GM12878 (cell line): Measurements from ENCODE around the gene SPAG16. TPM values are rescaled to one million over a fixed set of nuclear protein-coding genes. Genes with fewer than 3 reads are reported as not detected.

Source experiments
- ATAC-seq: fragments of 200-7000 bp; cut with Tn5 transposase; 3 replicates; pipeline ENCODE4 v1.9.1; 2020; ENCODE audit warnings: mild to moderate bottlenecking, moderate library complexity
- BruUV-seq: library from RNA; stranded (reverse); fragments of 400-500 nt; replicated peaks from 2 replicates; lab custom pipeline; 2021; lab: Mats Ljungman, UMichigan
- CTCF ChIA-PET: fragments of 300-600 bp; sonication (Branson Sonifier 250); formaldehyde crosslinking; extraction: SDS; loops from one replicate; lab custom pipeline; 2021; ENCODE audit warnings: inconsistent platforms; lab: Yijun Ruan, JAX
- POLR2A ChIA-PET: fragments of 350-600 bp; formaldehyde crosslinking; extraction: SDS; loops from one replicate; lab custom pipeline; 2021; ENCODE audit warnings: inconsistent platforms; lab: Charles Lee
- RAD21 ChIA-PET: fragments of 300-600 bp; sonication (Branson Sonifier 250); formaldehyde crosslinking; loops from one replicate; lab custom pipeline; 2023; ENCODE audit warnings: antibody characterized with exemption; ENCODE audit not compliant: unreplicated experiment; lab: Charles Lee
- SMC1A ChIA-PET: fragments of 300-600 bp; sonication (Branson Sonifier 250); formaldehyde crosslinking; loops from one replicate; lab custom pipeline; 2023; ENCODE audit not compliant: unreplicated experiment, uncharacterized antibody; lab: Charles Lee
- DNase-seq: peaks from one replicate; pipeline ENCODE4 v3.0.0-alpha.2; 2011; ENCODE audit warnings: low read depth, low spot score
- FAIRE-seq: peaks from 3 replicates; lab custom pipeline; 2011; peaks lifted over from hg19 to GRCh38; lab: Jason Lieb, UNC
- H2AFZ ChIP-seq: 2 replicates; pipeline ENCODE4 v1.6.0; 2011; ENCODE audit warnings: low read depth, low read length, control low read depth; ENCODE audit not compliant: control insufficient read depth
- H3K27ac ChIP-seq: 2 replicates; pipeline ENCODE4 v1.5.1; 2011; ENCODE audit warnings: control low read depth; ENCODE audit not compliant: control insufficient read depth, insufficient read depth
- H3K27me3 ChIP-seq, 2 experiments: replicated peaks in 1 of 2; 2 replicates each; pipeline versions ENCODE4 v1.6.0 to v1.6.1; 2011; ENCODE audit warnings: low read length in 1 of 2; ENCODE audit not compliant: control insufficient read depth in 2 of 2, insufficient read depth in 2 of 2
- H3K36me3 ChIP-seq, 2 experiments: 2 replicates each; pipeline ENCODE4 v1.5.1; 2011; ENCODE audit warnings: low read length in 1 of 2; ENCODE audit not compliant: control insufficient read depth in 2 of 2, insufficient read depth in 2 of 2
- H3K4me1 ChIP-seq: 2 replicates; pipeline ENCODE4 v1.6.1; 2011; ENCODE audit warnings: mild to moderate bottlenecking, low read length, moderate library complexity, mixed read lengths; ENCODE audit not compliant: control insufficient read depth, insufficient read depth
- H3K4me2 ChIP-seq: 2 replicates; pipeline ENCODE4 v1.6.0; 2011; ENCODE audit warnings: control low read depth; ENCODE audit not compliant: control insufficient read depth, insufficient read depth
- H3K4me3 ChIP-seq: fragments of 200-600 bp; sonication (generic); 2 replicates; pipeline ENCODE4 v1.5.1; 2016
- H3K79me2 ChIP-seq: 2 replicates; pipeline ENCODE4 v1.6.0; 2011; ENCODE audit warnings: low read length; ENCODE audit not compliant: control insufficient read depth, insufficient read depth
- H3K9ac ChIP-seq: 2 replicates; pipeline ENCODE4 v1.8.0; 2011; ENCODE audit warnings: low read length, control low read depth, mixed read lengths; ENCODE audit not compliant: control insufficient read depth, insufficient read depth
- H3K9me3 ChIP-seq: replicated peaks from 3 replicates; pipeline ENCODE4 v1.5.1; 2011; ENCODE audit warnings: mild to moderate bottlenecking, low read length; ENCODE audit not compliant: control insufficient read depth, insufficient read depth
- H4K20me1 ChIP-seq: 2 replicates; pipeline ENCODE4 v1.6.0; 2011; ENCODE audit not compliant: control insufficient read depth, insufficient read depth
- ATF3 ChIP-seq: IDR thresholded peaks from 2 replicates; pipeline ENCODE4 v1.6.1; 2011; ENCODE audit warnings: low read depth, mild to moderate bottlenecking, low read length, moderate library complexity, borderline replicate concordance; ENCODE audit errors: extremely low read depth
- ESRRA ChIP-seq: IDR thresholded peaks from 2 replicates; pipeline ENCODE4 v1.6.1; 2012; ENCODE audit warnings: mild to moderate bottlenecking, low read length, improper control_type of control experiment
- FOS ChIP-seq: IDR thresholded peaks from 3 replicates; pipeline ENCODE4 v1.6.1; 2011; ENCODE audit warnings: borderline replicate concordance; ENCODE audit not compliant: insufficient read length; ENCODE audit errors: extremely low read depth
- IRF3 ChIP-seq: fragments of 450-650 bp; IDR thresholded peaks from 2 replicates; pipeline ENCODE4 v1.6.1; 2014; ENCODE audit warnings: mild to moderate bottlenecking
- IRF5 ChIP-seq: fragments of 450-650 bp; IDR thresholded peaks from 2 replicates; pipeline ENCODE4 v1.6.1; 2017; ENCODE audit warnings: borderline replicate concordance
- PAX8 ChIP-seq: fragments of 450-650 bp; IDR thresholded peaks from 2 replicates; pipeline ENCODE4 v1.6.1; 2017; ENCODE audit warnings: mild to moderate bottlenecking, moderate library complexity
- RB1 ChIP-seq: fragments of 450-650 bp; formaldehyde crosslinking; IDR thresholded peaks from 2 replicates; pipeline ENCODE4 v1.6.1; 2017; ENCODE audit warnings: mild to moderate bottlenecking, borderline replicate concordance
- SPI1 ChIP-seq: IDR thresholded peaks from 2 replicates; pipeline ENCODE4 v1.6.1; 2011; ENCODE audit warnings: low read depth, mild to moderate bottlenecking, low read length, moderate library complexity, borderline replicate concordance; ENCODE audit not compliant: insufficient read depth
- SREBF1 ChIP-seq: IDR thresholded peaks from 2 replicates; pipeline ENCODE4 v1.6.1; 2012; ENCODE audit warnings: mild to moderate bottlenecking, low read length
- ZBTB40 ChIP-seq: fragments of 450-650 bp; IDR thresholded peaks from 2 replicates; pipeline ENCODE4 v1.6.1; 2016; ENCODE audit warnings: mild to moderate bottlenecking, moderate library complexity, borderline replicate concordance
- WGBS: methylation state at CpG from one replicate; pipeline ENCODE4 v1.1.6; 2016; ENCODE audit warnings: low lambda C conversion rate; ENCODE audit not compliant: insufficient replicate concordance, insufficient coverage; ENCODE audit errors: missing lambda C conversion rate; 5-methylcytosine and 5-hydroxymethylcytosine counted together
- in situ Hi-C: fragments of 300-500 bp; cut with MboI; formaldehyde crosslinking; loops from 9 replicates; pipeline ENCODE4 v1.14.3; 2018; ENCODE audit warnings: mixed read lengths
- intact Hi-C: fragments of 100-400 bp; cut with micrococcal nuclease; formaldehyde crosslinking; loops from one replicate; pipeline ENCODE4 v1.14.2; 2022; ENCODE audit not compliant: unreplicated experiment
- polyA plus RNA-seq, 11 experiments: library from polyadenylated mRNA; depleted of rRNA in 4 of 11; unstranded in 6 of 11; stranded (reverse) in 5 of 11; fragments of >200 nt; fragmentation: Nextera tagmentation in 4 of 11; fragmentation: Illumina TruSeq in 1 of 11; extraction: Ambion mirVana in 4 of 11; extraction: Trizol in 1 of 11; gene quantifications; 1 replicate in 1 of 11; 2 replicates in 10 of 11; pipeline versions ENCODE4 v1.2.1 to v1.2.3, GENCODE V29; 2011 to 2016; ENCODE audit warnings: inconsistent platforms in 2 of 11, missing spikeins in 2 of 11, low read depth in 1 of 11
- total RNA-seq, 4 experiments: library from RNA; depleted of rRNA in 3 of 4; stranded (reverse); fragments of >200 nt in 3 of 4; fragmentation: Illumina TruSeq in 1 of 4; extraction: Trizol in 1 of 4; gene quantifications; 2 replicates each; pipeline versions ENCODE4 v1.2.1 to v1.2.3, GENCODE V29; 2013 to 2021

SPAG16 gene
- total and polyA plus RNA-seq, 10 of the 15 experiments (the other 5 are each of a cell fraction or from before 2014, with no cell fraction given): 6.0 to 25.0 (median 15.2) TPM

- ChIA-PET POLR2A (no interaction called here), SMC1A (no interaction called here), RAD21 (no interaction called here), CTCF (no interaction called here)
- H4K20me1 ChIP-seq: no peaks in the 10 kb centered on the region
- no peak overlapping the region for H2AFZ ChIP-seq
- no peaks in the 10 kb centered on the region for H3K36me3 ChIP-seq
- H3K27me3 ChIP-seq: no peaks in the 10 kb centered on the region
- no peak for DNase-seq
- ATAC-seq: no peak
- intact Hi-C loops: no loop called here
- BruUV-seq: no TSS peak
- WGBS: 0% methylated on average over 1 of the region's 1 CpG
- no peak overlapping the region for H3K4me2 ChIP-seq
- no peaks in the 10 kb centered on the region; the same call in 2 of the 3 replicates for H3K9me3 ChIP-seq
- no peak overlapping the region for H3K9ac ChIP-seq
- no peaks in the 10 kb centered on the region for H3K4me1 ChIP-seq
- H3K79me2 ChIP-seq: no peaks in the 10 kb centered on the region
- in situ Hi-C loops: no loop called here
- no peak for FAIRE-seq
- no peak overlapping the region for H3K4me3 ChIP-seq
- no peak overlapping the region for H3K27ac ChIP-seq
- no peak for TF ChIP-seq ZBTB40
- TF ChIP-seq, all 136 proteins: peak for 0
These were observed 747.3 kb downstream of the SPAG16 start for GRCh38 chr2:214031566-214031965.

- CTCF ChIA-PET: no interaction called here
- BruUV-seq: no TSS peak
- intact Hi-C loops: no loop called here
- WGBS: 12% methylated on average over 3 of the region's 3 CpGs
- SMC1A ChIA-PET: interaction anchor here (0.9 kb wide), 1 partner anchor 15 kb away, joined by 3 read pairs; no protein-coding TSS in a partner anchor
- in situ Hi-C loops: no loop called here
- Histone ChIP-seq H3K27ac (no peak overlapping the region), H3K9me3 (no peaks in the 10 kb centered on the region; the same call in 2 of the 3 replicates), H3K4me3 (no peak overlapping the region), H4K20me1 (no peaks in the 10 kb centered on the region), H3K4me2 (no peak overlapping the region), H3K27me3 (no peaks in the 10 kb centered on the region), H3K9ac (no peak overlapping the region), H3K4me1 (no peaks in the 10 kb centered on the region), H3K36me3 (no peaks in the 10 kb centered on the region), H3K79me2 (no peaks in the 10 kb centered on the region), H2AFZ (no peak overlapping the region)
- POLR2A ChIA-PET: no interaction called here
- DNase-seq (no peak), FAIRE-seq (no peak), ATAC-seq (no peak)
- RAD21 ChIA-PET: no interaction called here
- TF ChIP-seq ESRRA (no peak), SPI1 (no peak), RB1 (no peak), IRF5 (no peak), IRF3 (no peak), SREBF1 (no peak), ATF3 (no peak), FOS (no peak), PAX8 (no peak)
These were observed 750.2 kb downstream of the SPAG16 start for GRCh38 chr2:214034417-214034816.
